COLO668 (cell line): ENCODE data around the gene SNRNP35.
"Not testable (repeated sequence)": the region's sequence is repeated elsewhere in the genome, so short reads cannot be mapped to it uniquely, and the experiment has no call there.

Experiments used
- DNase-seq: peaks from one replicate; lab custom pipeline; 2025; ENCODE audit not compliant: unreplicated experiment; lab: John Stamatoyannopoulos, UW

Gene SNRNP35

GRCh38 chr12:123457980-123458779 lies at the start of gene SNRNP35:
Gene SNRNP35 (plus strand): TSS chr12:123458139. CDS start chr12:123465541, 7,402 bp downstream.
- DNase-seq: peak; percentile 86

GRCh38 chr12:123408619-123409018 lies 49.3 kb upstream of the SNRNP35 start:
- not testable (repeated sequence) for DNase-seq

GRCh38 chr12:123409284-123410040 lies 48.5 kb upstream of the SNRNP35 start:
- not testable (repeated sequence) for DNase-seq

GRCh38 chr12:123410041-123410412 lies 47.9 kb upstream of the SNRNP35 start:
- DNase-seq: no peak

- no peak for DNase-seq
These were observed 36.6 kb upstream of the SNRNP35 start for GRCh38 chr12:123421314-123421713.

- DNase-seq: no peak
These were observed 30.7 kb upstream of the SNRNP35 start for GRCh38 chr12:123427036-123427769.

GRCh38 chr12:123428591-123428990 lies 29.3 kb upstream of the SNRNP35 start:
- DNase-seq: no peak

GRCh38 chr12:123429101-123429500 lies 28.8 kb upstream of the SNRNP35 start:
- DNase-seq: not testable (repeated sequence)

- DNase-seq: not testable (repeated sequence)
These were observed 25.8 kb upstream of the SNRNP35 start for GRCh38 chr12:123431951-123432817.

GRCh38 chr12:123433615-123434014 lies 24.3 kb upstream of the SNRNP35 start:
- no peak for DNase-seq

GRCh38 chr12:123435636-123436016 lies 22.3 kb upstream of the SNRNP35 start:
- no peak for DNase-seq

GRCh38 chr12:123436017-123436964 lies 21.6 kb upstream of the SNRNP35 start, which contains the start of gene RILPL2:
Gene RILPL2 (minus strand): TSS chr12:123436684. CDS start chr12:123436420, 264 bp downstream.
- DNase-seq: peak; percentile 70

- DNase-seq: no peak
These were observed 16.3 kb upstream of the SNRNP35 start for GRCh38 chr12:123441523-123442164.

GRCh38 chr12:123442774-123443173 lies 15.2 kb upstream of the SNRNP35 start:
- DNase-seq: no peak

- DNase-seq: no peak
These were observed 13.6 kb upstream of the SNRNP35 start for GRCh38 chr12:123444092-123445026.

- DNase-seq: no peak
These were observed 12.3 kb upstream of the SNRNP35 start for GRCh38 chr12:123445388-123446332.

GRCh38 chr12:123446333-123446713 lies 11.6 kb upstream of the SNRNP35 start:
- DNase-seq: no peak
